IPS-NIHi7 (cell line): ENCODE data around the gene SERPINB1.
"Not testable (repeated sequence)": the region's sequence is repeated elsewhere in the genome, so short reads cannot be mapped to it uniquely, and the experiment has no call there.

Experiments
- DNase-seq: peaks from one replicate; pipeline ENCODE4 v3.0.0; 2012; ENCODE audit warnings: mixed read lengths; ENCODE audit errors: extremely low spot score

The SERPINB1 gene

GRCh38 chr6:2818593-2818992 lies 23.1 kb downstream of the SERPINB1 start:
- DNase-seq = no peak

- no peak for DNase-seq
Measured at GRCh38 chr6:2817903-2818443, 23.7 kb downstream of the SERPINB1 start.

- no peak for DNase-seq
Measured at GRCh38 chr6:2816158-2816557, 25.5 kb downstream of the SERPINB1 start.

GRCh38 chr6:2812695-2813094 lies 29.0 kb downstream of the SERPINB1 start:
- no peak for DNase-seq

- no peak for DNase-seq
Measured at GRCh38 chr6:2810092-2810671, 31.5 kb downstream of the SERPINB1 start.

- no peak for DNase-seq
Measured at GRCh38 chr6:2809015-2809414, 32.6 kb downstream of the SERPINB1 start.

GRCh38 chr6:2807342-2808090 lies 34.1 kb downstream of the SERPINB1 start:
- DNase-seq = no peak

GRCh38 chr6:2806644-2807043 lies 35.0 kb downstream of the SERPINB1 start:
- DNase-seq = no peak

GRCh38 chr6:2805031-2805430 lies 36.6 kb downstream of the SERPINB1 start:
- DNase-seq = no peak

- no peak for DNase-seq
Measured at GRCh38 chr6:2804516-2804915, 37.1 kb downstream of the SERPINB1 start.

- DNase-seq = no peak
Measured at GRCh38 chr6:2803731-2804429, 37.8 kb downstream of the SERPINB1 start.

GRCh38 chr6:2802521-2803060 lies 39.1 kb downstream of the SERPINB1 start:
- no peak for DNase-seq

- not testable (repeated sequence) for DNase-seq
Measured at GRCh38 chr6:2801687-2802086, 40.0 kb downstream of the SERPINB1 start.

GRCh38 chr6:2800552-2801316 lies 40.9 kb downstream of the SERPINB1 start:
- DNase-seq = no peak

- DNase-seq = no peak
Measured at GRCh38 chr6:2799936-2800527, 41.6 kb downstream of the SERPINB1 start.

GRCh38 chr6:2798586-2799134 lies 43.0 kb downstream of the SERPINB1 start:
- DNase-seq = no peak

- no peak for DNase-seq
Measured at GRCh38 chr6:2797564-2798031, 44.1 kb downstream of the SERPINB1 start.

GRCh38 chr6:2796861-2797260 lies 44.8 kb downstream of the SERPINB1 start:
- no peak for DNase-seq

GRCh38 chr6:2795956-2796355 lies 45.7 kb downstream of the SERPINB1 start:
- no peak for DNase-seq

GRCh38 chr6:2795162-2795561 lies 46.5 kb downstream of the SERPINB1 start:
- no peak for DNase-seq
